Right lung (tissue), 5 donors: Measurements from ENCODE around the gene TMEM272. TPM values are rescaled to one million over a fixed set of nuclear protein-coding genes. Genes with fewer than 3 reads are reported as not detected.

ENCODE experiments used
- polyA plus RNA-seq, 5 donors: library from polyadenylated mRNA; unstranded; fragments of 120-200 nt; gene quantifications; one replicate each; pipeline versions ENCODE4 v1.2.1 to v1.2.3, GENCODE V29; 2013; ENCODE audit warnings: inconsistent platforms in 1 of 5, low replicate concordance in 1 of 5; ENCODE audit not compliant: insufficient read length in 5 of 5, insufficient read depth in 1 of 5

Gene TMEM272
- polyA plus RNA-seq, 5 donors: 0.11 to 0.41 (median 0.25) TPM

Other genes starting within 250 kb of the TMEM272 start
- 10 to 100 TPM; 15.1 to 21.6 (median 16.3) TPM for gene DHRS12, start 41.0 kb downstream of the TMEM272 start, polyA plus RNA-seq
- not detected for gene CCDC70, start 16.8 kb upstream of the TMEM272 start, polyA plus RNA-seq
- 10 to 100 TPM; 12.9 to 19.0 (median 17.8) TPM for gene ATP7B, start 166.3 kb upstream of the TMEM272 start, polyA plus RNA-seq
- 10 to 100 TPM; 18.0 to 35.3 (median 28.7) TPM for gene ALG11, start 167.2 kb upstream of the TMEM272 start, polyA plus RNA-seq
- gene UTP14C, start 179.5 kb upstream of the TMEM272 start, polyA plus RNA-seq: 10 to 100 TPM; 25.6 to 34.4 (median 32.6) TPM